HepG2 (cell line): ENCODE results near the gene PRDX5. TPM values are rescaled to one million over a fixed set of nuclear protein-coding genes. Genes with fewer than 3 reads are reported as not detected.
A peak's percentile ranks its signal among the peaks of the same experiment; 100 is the strongest.

Source experiments
- CEBPG ChIP-seq: IDR thresholded peaks from 2 replicates; pipeline ENCODE4 v1.6.1; 2016
- ERF ChIP-seq: IDR thresholded peaks from 2 replicates; pipeline ENCODE4 v1.6.1; 2018; ENCODE audit warnings: missing biosample characterization, missing genetic modification reagents
- FOSL2 ChIP-seq: sonication (generic); formaldehyde crosslinking; IDR thresholded peaks from 2 replicates; pipeline ENCODE4 v1.4.0; 2020; ENCODE audit warnings: missing genetic modification reagents
- FOXJ3 ChIP-seq: sonication (generic); formaldehyde crosslinking; IDR thresholded peaks from 2 replicates; pipeline ENCODE4 v1.4.0; 2020; ENCODE audit warnings: missing genetic modification reagents, mild to moderate bottlenecking, borderline replicate concordance
- GFI1 ChIP-seq: sonication (generic); formaldehyde crosslinking; IDR thresholded peaks from 2 replicates; pipeline ENCODE4 v1.5.0; 2020; ENCODE audit warnings: missing genetic modification reagents, mild to moderate bottlenecking, borderline replicate concordance
- HOXA5 ChIP-seq: sonication (generic); formaldehyde crosslinking; IDR thresholded peaks from 2 replicates; pipeline ENCODE4 v1.4.0; 2020; ENCODE audit warnings: missing genetic modification reagents
- MAFG ChIP-seq: sonication (generic); formaldehyde crosslinking; IDR thresholded peaks from 2 replicates; pipeline ENCODE4 v1.5.1; 2020; ENCODE audit warnings: mild to moderate bottlenecking, missing genetic modification reagents
- MLLT10 ChIP-seq: sonication (generic); formaldehyde crosslinking; IDR thresholded peaks from 2 replicates; pipeline ENCODE4 v1.4.0; 2020; ENCODE audit warnings: missing genetic modification reagents
- SRY ChIP-seq: sonication (generic); formaldehyde crosslinking; IDR thresholded peaks from 2 replicates; pipeline ENCODE4 v1.8.0; 2022; ENCODE audit warnings: mild to moderate bottlenecking, missing genetic modification reagents
- TBL1XR1 ChIP-seq: fragments of 150-350 bp; IDR thresholded peaks from 2 replicates; pipeline ENCODE4 v1.6.1; 2014; ENCODE audit warnings: borderline replicate concordance, low read length; ENCODE audit not compliant: partially characterized antibody
- TEAD2 ChIP-seq: sonication (generic); formaldehyde crosslinking; IDR thresholded peaks from 2 replicates; pipeline ENCODE4 v1.9.0; 2021; ENCODE audit warnings: missing genetic modification reagents
- TP53 ChIP-seq: sonication (generic); formaldehyde crosslinking; conservative IDR thresholded peaks from 2 replicates; pipeline ENCODE4 v1.4.0; 2020; ENCODE audit warnings: missing genetic modification reagents
- ZFP62 ChIP-seq: sonication (generic); formaldehyde crosslinking; IDR thresholded peaks from 2 replicates; pipeline ENCODE4 v1.4.0; 2020; ENCODE audit warnings: missing genetic modification reagents
- ZNF138 ChIP-seq: sonication (generic); formaldehyde crosslinking; IDR thresholded peaks from 2 replicates; pipeline ENCODE4 v1.5.0; 2020; ENCODE audit warnings: mild to moderate bottlenecking, low read depth, missing genetic modification reagents
- ZNF207 ChIP-seq: fragments of 450-650 bp; IDR thresholded peaks from 2 replicates; pipeline ENCODE4 v1.6.1; 2016; ENCODE audit warnings: antibody characterized with exemption, borderline replicate concordance
- ZNF274 ChIP-seq: sonication (generic); formaldehyde crosslinking; IDR thresholded peaks from 2 replicates; pipeline ENCODE4 v1.5.1; 2020; ENCODE audit warnings: mild to moderate bottlenecking, missing genetic modification reagents
- ZNF34 ChIP-seq: sonication (generic); formaldehyde crosslinking; IDR thresholded peaks from 2 replicates; pipeline ENCODE4 v1.4.0; 2020; ENCODE audit warnings: mild to moderate bottlenecking, missing genetic modification reagents, borderline replicate concordance
- ZZZ3 ChIP-seq: sonication (generic); formaldehyde crosslinking; IDR thresholded peaks from 2 replicates; pipeline ENCODE4 v1.4.0; 2020; ENCODE audit warnings: missing genetic modification reagents, mild to moderate bottlenecking, borderline replicate concordance
- polyA plus RNA-seq, 8 experiments: library from polyadenylated mRNA; depleted of rRNA in 3 of 8; stranded (reverse) in 7 of 8; unstranded in 1 of 8; fragments of >200 nt; fragmentation: Illumina TruSeq in 4 of 8; extraction: Trizol in 4 of 8; gene quantifications; 2 replicates each; pipeline versions ENCODE4 v1.2.1 to v1.2.3, GENCODE V29; 2011 to 2016; ENCODE audit warnings: low read depth in 4 of 8, missing spikeins in 1 of 8, mixed read lengths in 1 of 8; ENCODE audit not compliant: insufficient read depth in 1 of 8
- total RNA-seq, 5 experiments: library from RNA; depleted of rRNA; stranded (reverse); fragments of >200 nt; fragmentation: Illumina TruSeq; extraction: Trizol; gene quantifications; 2 replicates each; pipeline ENCODE4 v1.2.3, GENCODE V29; 2016; ENCODE audit warnings: low read depth in 1 of 5
- TF ChIP-seq, protein P1 (sequence below): sonication (generic); formaldehyde crosslinking; IDR thresholded peaks from 2 replicates; pipeline ENCODE4 v1.4.0; 2020; ENCODE audit warnings: mild to moderate bottlenecking, missing genetic modification reagents
- TF ChIP-seq, protein P2 (sequence below): sonication (generic); formaldehyde crosslinking; IDR thresholded peaks from 2 replicates; pipeline ENCODE4 v1.8.1; 2023; ENCODE audit warnings: mild to moderate bottlenecking, inconsistent platforms, moderate library complexity, missing genetic modification reagents, borderline replicate concordance
- TF ChIP-seq, protein P3 (sequence below): sonication (generic); formaldehyde crosslinking; IDR thresholded peaks from 2 replicates; pipeline ENCODE4 v1.8.1; 2023; ENCODE audit warnings: mild to moderate bottlenecking, missing genetic modification reagents
- TF ChIP-seq, protein P4 (sequence below): sonication (generic); formaldehyde crosslinking; IDR thresholded peaks from 2 replicates; pipeline ENCODE4 v1.4.0; 2020; ENCODE audit warnings: low read depth, mild to moderate bottlenecking, missing genetic modification reagents

The PRDX5 gene
- total and polyA plus RNA-seq, 2 of the 13 experiments (the other 11 are each of a cell fraction or from before 2014, with no cell fraction given), result 215 to 311 TPM

DNA sequence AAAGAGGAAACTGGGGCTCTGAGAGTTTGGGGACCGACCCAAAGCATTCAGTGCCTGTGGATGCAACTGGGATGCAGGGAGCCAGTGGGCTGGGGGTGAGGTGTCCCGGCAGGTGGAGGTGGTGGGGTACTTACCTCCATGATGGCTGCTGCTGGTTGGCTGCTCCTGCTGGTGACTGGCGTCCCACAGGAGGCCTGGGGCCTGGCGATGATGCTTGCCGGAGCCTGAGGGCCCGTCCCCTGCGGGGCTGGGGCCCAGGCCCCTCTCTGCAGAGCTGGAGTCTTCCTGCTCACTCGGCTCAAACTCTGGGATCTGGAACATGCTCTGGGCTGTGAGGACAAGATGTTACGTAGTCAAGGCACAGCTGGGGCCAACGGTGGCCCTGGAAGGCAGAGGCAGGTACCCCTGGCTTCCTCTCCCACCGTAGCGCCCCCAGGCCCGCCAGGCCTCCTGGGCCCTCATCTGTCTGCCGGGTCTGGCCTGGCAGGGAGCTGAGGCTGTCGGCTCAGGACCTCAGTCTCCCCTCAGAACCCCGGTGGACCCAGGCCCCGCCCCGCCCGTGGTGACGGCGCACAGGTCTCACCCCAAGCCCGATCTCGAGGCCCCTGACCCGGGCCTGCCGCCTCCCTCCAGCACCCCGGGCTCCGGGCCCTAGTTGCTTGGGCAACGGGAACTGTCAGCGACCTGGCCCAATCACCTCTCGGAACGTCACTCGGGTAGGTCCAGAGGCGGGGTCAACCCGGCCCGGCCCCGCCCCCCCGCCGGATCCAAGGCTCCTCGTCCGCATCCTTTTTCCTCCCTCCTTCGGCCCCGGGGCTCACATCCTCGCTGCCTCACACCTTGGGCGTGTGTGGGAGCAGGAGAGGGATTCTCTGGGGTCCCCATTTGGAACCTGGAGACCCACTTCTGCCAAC lies 33.6 kb upstream of the PRDX5 start, which contains the start of gene BAD (continued):
- TF ChIP-seq ZZZ3 (0 out of 2 replicates have a peak, but pooled peaks have one; percentile 51), ZNF274 (CRISPR knock-in tag) (no peak; the same call in 1 of the 2 replicates), MLLT10 (CRISPR knock-in tag) (no peak), GFI1 (no peak), ZNF138 (CRISPR knock-in tag) (no peak), TBL1XR1 (no peak), ZNF34 (CRISPR knock-in tag) (no peak), FOXJ3 (no peak), FOSL2 (CRISPR knock-in tag) (no peak), ZFP62 (CRISPR knock-in tag) (no peak), HOXA5 (no peak), CEBPG (CRISPR knock-in tag) (no peak), ERF (no peak), MAFG (CRISPR knock-in tag) (no peak), TP53 (CRISPR knock-in tag) (no peak), ZNF207 (no peak), TEAD2 (CRISPR knock-in tag) (no peak), SRY (CRISPR knock-in tag) (no peak)
- TF ChIP-seq, protein P1, sequence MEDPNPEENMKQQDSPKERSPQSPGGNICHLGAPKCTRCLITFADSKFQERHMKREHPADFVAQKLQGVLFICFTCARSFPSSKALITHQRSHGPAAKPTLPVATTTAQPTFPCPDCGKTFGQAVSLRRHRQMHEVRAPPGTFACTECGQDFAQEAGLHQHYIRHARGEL (CRISPR knock-in tag), result no peak
- TF ChIP-seq, protein P2, sequence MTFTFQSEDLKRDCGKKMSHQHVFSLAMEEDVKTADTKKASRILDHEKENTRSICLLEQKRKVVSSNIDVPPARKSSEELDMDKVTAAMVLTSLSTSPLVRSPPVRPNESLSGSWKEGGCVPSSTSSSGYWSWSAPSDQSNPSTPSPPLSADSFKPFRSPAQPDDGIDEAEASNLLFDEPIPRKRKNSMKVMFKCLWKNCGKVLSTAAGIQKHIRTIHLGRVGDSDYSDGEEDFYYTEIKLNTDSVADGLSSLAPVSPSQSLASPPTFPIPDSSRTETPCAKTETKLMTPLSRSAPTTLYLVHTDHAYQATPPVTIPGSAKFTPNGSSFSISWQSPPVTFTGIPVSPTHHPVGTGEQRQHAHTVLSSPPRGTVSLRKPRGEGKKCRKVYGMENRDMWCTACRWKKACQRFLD (CRISPR knock-in tag), result no peak; the same call in 1 of the 2 replicates
- TF ChIP-seq, protein P3, sequence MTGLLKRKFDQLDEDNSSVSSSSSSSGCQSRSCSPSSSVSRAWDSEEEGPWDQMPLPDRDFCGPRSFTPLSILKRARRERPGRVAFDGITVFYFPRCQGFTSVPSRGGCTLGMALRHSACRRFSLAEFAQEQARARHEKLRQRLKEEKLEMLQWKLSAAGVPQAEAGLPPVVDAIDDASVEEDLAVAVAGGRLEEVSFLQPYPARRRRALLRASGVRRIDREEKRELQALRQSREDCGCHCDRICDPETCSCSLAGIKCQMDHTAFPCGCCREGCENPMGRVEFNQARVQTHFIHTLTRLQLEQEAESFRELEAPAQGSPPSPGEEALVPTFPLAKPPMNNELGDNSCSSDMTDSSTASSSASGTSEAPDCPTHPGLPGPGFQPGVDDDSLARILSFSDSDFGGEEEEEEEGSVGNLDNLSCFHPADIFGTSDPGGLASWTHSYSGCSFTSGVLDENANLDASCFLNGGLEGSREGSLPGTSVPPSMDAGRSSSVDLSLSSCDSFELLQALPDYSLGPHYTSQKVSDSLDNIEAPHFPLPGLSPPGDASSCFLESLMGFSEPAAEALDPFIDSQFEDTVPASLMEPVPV (CRISPR knock-in tag), result no peak
- TF ChIP-seq, protein P4, sequence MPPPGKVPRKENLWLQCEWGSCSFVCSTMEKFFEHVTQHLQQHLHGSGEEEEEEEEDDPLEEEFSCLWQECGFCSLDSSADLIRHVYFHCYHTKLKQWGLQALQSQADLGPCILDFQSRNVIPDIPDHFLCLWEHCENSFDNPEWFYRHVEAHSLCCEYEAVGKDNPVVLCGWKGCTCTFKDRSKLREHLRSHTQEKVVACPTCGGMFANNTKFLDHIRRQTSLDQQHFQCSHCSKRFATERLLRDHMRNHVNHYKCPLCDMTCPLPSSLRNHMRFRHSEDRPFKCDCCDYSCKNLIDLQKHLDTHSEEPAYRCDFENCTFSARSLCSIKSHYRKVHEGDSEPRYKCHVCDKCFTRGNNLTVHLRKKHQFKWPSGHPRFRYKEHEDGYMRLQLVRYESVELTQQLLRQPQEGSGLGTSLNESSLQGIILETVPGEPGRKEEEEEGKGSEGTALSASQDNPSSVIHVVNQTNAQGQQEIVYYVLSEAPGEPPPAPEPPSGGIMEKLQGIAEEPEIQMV, result no peak
